Gastrocnemius medialis (tissue), 4 donors: ENCODE measurements around the gene EXOC7. TPM values are rescaled to one million over a fixed set of nuclear protein-coding genes. Genes with fewer than 3 reads are reported as not detected.

Experiments
- ATAC-seq, 2 donors: fragments of 150-250 bp; one replicate each; pipeline ENCODE4 v1.9.1; 2016
- DNase-seq, 2 donors: peaks; one replicate each; pipeline ENCODE4 v3.0.0-alpha.2; 2019
- H3K27ac ChIP-seq, 4 donors: fragments of 200-600 bp; sonication (generic); 1 replicate in 1 of 4; 2 replicates in 3 of 4; pipeline ENCODE4 v1.5.1; 2016 to 2018; ENCODE audit warnings: mild to moderate bottlenecking in 2 of 4, moderate library complexity in 1 of 4
- H3K27me3 ChIP-seq, 3 donors: fragments of 200-600 bp; sonication (generic) in 2 of 3; 1 replicate in 1 of 3; 2 replicates in 2 of 3; pipeline versions ENCODE4 v1.5.1 to v1.6.0; 2016 to 2019; ENCODE audit warnings: mild to moderate bottlenecking in 1 of 3, moderate library complexity in 1 of 3
- H3K36me3 ChIP-seq, 2 donors: fragments of 200-600 bp; sonication (generic) in 1 of 2; one replicate each; pipeline ENCODE4 v1.5.1; 2017 to 2018
- H3K4me1 ChIP-seq, 2 donors: fragments of 200-600 bp; sonication (generic) in 1 of 2; one replicate each; pipeline ENCODE4 v1.5.1; 2016 to 2017; ENCODE audit warnings: mild to moderate bottlenecking in 2 of 2
- H3K4me3 ChIP-seq, 4 donors: fragments of 200-600 bp; sonication (generic) in 3 of 4; 1 replicate in 1 of 4; 2 replicates in 3 of 4; pipeline ENCODE4 v1.5.1; 2016 to 2019; ENCODE audit warnings: mild to moderate bottlenecking in 2 of 4
- H3K9me3 ChIP-seq, 3 donors: fragments of 200-600 bp; sonication (generic) in 2 of 3; 1 replicate in 1 of 3; 2 replicates in 2 of 3; pipeline ENCODE4 v1.5.1; 2016 to 2019
- POLR2A ChIP-seq, 2 donors: fragments of 450-650 bp; IDR thresholded peaks; one replicate each; pipeline ENCODE4 v1.6.1; 2017; ENCODE audit warnings: antibody characterized with exemption in 2 of 2, mild to moderate bottlenecking in 2 of 2, moderate library complexity in 2 of 2
- in situ Hi-C, 4 donors: fragments of 200-750 bp; cut with MboI; loops; one replicate each; pipeline versions ENCODE4 v1.15.0 to v1.8.0; 2017; ENCODE audit warnings: low sequenced_read_pairs in 4 of 4
- intact Hi-C: fragments of 100-400 bp; cut with DNase I; formaldehyde crosslinking; loops from one replicate; pipeline ENCODE4 v1.15.1; 2023; ENCODE audit warnings: low total_unique reads
- total RNA-seq, 4 donors: library from RNA; depleted of rRNA; stranded (reverse); fragments of >200 nt; gene quantifications; one replicate each; pipeline versions ENCODE4 v1.1.0 to v1.2.3, GENCODE V29; 2016
- TF ChIP-seq, protein P1 (sequence below), 5 experiments: fragments of 450-650 bp in 3 of 5; fragments of 200-600 bp in 2 of 5; sonication (generic) in 2 of 5; IDR thresholded peaks in 4 of 5; conservative IDR thresholded peaks in 1 of 5; 1 replicate in 4 of 5; 2 replicates in 1 of 5; pipeline ENCODE4 v1.5.1; 2016 to 2019; ENCODE audit warnings: antibody characterized with exemption in 5 of 5, mild to moderate bottlenecking in 3 of 5, moderate library complexity in 3 of 5

Gene EXOC7
- total RNA-seq, 4 donors from 2014 or later, result 49.5 to 70.7 (median 53.9) TPM

GRCh38 chr17:76038050-76038449, 65.5 kb downstream of the EXOC7 start:
- DNase-seq (no peak), ATAC-seq (no peak)
- Histone ChIP-seq H3K36me3 (peaks cover 4 to 54% of the 10 kb centered on the region in 2 donors), H3K27me3 (no peaks in the 10 kb centered on the region), H3K4me1 (no peaks in the 10 kb centered on the region), H3K9me3 (no peaks in the 10 kb centered on the region), H3K27ac (no peak overlapping the region), H3K4me3 (no peak overlapping the region)
- intact Hi-C loops, result no loop called here
- in situ Hi-C loops, result no loop called here
- TF ChIP-seq, protein P1, sequence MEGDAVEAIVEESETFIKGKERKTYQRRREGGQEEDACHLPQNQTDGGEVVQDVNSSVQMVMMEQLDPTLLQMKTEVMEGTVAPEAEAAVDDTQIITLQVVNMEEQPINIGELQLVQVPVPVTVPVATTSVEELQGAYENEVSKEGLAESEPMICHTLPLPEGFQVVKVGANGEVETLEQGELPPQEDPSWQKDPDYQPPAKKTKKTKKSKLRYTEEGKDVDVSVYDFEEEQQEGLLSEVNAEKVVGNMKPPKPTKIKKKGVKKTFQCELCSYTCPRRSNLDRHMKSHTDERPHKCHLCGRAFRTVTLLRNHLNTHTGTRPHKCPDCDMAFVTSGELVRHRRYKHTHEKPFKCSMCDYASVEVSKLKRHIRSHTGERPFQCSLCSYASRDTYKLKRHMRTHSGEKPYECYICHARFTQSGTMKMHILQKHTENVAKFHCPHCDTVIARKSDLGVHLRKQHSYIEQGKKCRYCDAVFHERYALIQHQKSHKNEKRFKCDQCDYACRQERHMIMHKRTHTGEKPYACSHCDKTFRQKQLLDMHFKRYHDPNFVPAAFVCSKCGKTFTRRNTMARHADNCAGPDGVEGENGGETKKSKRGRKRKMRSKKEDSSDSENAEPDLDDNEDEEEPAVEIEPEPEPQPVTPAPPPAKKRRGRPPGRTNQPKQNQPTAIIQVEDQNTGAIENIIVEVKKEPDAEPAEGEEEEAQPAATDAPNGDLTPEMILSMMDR (IDR thresholded peaks at IDR 0.05 in 4 of 5, conservative IDR thresholded peaks at IDR 0.05 in 1 of 5), result no peak
- TF ChIP-seq POLR2A (IDR thresholded peaks at IDR 0.05), result no peak

GRCh38 chr17:76036497-76037261, 66.9 kb downstream of the EXOC7 start:
- TF ChIP-seq, protein P1 (IDR thresholded peaks at IDR 0.05 in 4 of 5, conservative IDR thresholded peaks at IDR 0.05 in 1 of 5), result no peak
- TF ChIP-seq POLR2A (IDR thresholded peaks at IDR 0.05), result no peak
- Histone ChIP-seq H3K4me3 (no peak overlapping the region), H3K4me1 (no peaks in the 10 kb centered on the region), H3K9me3 (no peaks in the 10 kb centered on the region), H3K27me3 (no peaks in the 10 kb centered on the region), H3K36me3 (peaks cover 4 to 40% of the 10 kb centered on the region in 2 donors), H3K27ac (no peak overlapping the region)
- ATAC-seq, result no peak
- intact Hi-C loops, result no loop called here
- DNase-seq, result no peak
- in situ Hi-C loops, result no loop called here

DNA sequence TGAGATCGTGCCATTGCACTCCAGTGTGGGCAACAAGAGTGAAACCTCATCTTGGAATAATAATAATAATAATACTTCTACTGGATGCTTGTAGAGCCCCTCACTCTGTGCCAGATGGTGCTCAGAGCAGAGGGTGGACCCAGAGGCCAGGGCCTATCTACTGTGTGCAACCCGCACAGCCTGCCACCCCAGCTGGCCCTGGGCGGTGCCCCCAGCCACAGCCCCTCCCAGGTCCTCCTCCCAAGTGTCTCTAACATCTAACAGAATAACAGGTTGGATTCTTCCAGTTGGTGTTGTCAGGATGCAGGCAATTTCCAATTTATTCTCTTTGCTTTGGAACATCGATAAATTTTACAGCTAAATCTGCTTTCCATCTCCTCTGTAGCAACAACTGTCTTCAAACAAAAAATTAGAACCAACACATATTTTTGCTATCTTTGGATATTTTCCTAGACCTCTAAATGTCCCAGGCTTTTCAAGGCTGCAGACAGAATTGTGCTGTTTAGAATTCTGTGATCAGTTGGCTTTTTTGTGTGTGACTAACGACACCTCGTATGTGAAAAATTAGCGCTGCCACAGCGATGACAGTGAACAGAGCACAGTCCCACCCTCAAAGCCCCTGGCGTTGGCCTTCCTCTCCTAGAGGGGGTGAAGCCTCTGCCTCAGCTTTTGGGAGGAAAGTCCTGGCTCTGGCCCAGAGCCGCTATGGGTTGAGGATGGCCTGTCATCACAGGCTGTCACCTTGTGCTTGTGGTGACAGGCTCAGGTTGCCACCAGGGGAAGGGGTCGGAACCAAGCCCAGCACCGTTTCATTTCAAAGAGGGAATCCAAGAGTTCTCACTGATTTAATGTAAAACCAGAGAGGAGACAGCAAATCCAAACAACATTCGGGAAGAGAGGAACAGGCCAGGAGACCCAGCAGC, 68.9 kb downstream of the EXOC7 start:
- no peak for DNase-seq
- Histone ChIP-seq H3K4me1 (no peaks in the 10 kb centered on the region), H3K27me3 (no peaks in the 10 kb centered on the region), H3K27ac (no peak overlapping the region), H3K4me3 (no peak overlapping the region), H3K9me3 (no peaks in the 10 kb centered on the region), H3K36me3 (peaks cover 0 to 20% of the 10 kb centered on the region in 2 donors)
- no peak for TF ChIP-seq POLR2A (IDR thresholded peaks at IDR 0.05)
- TF ChIP-seq, protein P1 (IDR thresholded peaks at IDR 0.05 in 4 of 5, conservative IDR thresholded peaks at IDR 0.05 in 1 of 5), result no peak
- no peak for ATAC-seq
- in situ Hi-C loops (no loop called here), intact Hi-C loops (no loop called here)

DNA sequence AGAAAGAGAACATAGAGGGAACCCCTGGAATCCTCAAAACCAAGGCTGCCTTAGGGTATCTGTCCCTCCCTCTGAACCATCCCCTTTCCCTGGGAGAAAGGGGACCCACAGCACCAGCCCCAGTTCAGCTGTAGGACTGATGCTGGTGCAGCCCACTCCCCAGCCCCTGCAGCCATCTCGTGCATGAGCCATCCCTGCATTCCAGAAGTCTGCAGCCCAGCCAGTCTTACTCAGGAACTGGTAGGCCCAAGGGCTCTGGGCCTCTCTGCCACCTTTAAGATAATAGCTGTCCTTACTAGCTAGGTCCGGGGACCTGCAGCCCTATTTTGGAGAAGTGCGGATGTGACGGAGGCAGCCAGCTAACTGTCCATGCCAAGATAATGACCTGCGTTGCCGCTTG, 70.4 kb downstream of the EXOC7 start:
- DNase-seq, result no peak
- Histone ChIP-seq H3K4me1 (no peaks in the 10 kb centered on the region), H3K4me3 (no peak overlapping the region), H3K36me3 (peaks cover 0 to 5% of the 10 kb centered on the region in 2 donors), H3K27ac (no peak overlapping the region), H3K27me3 (no peaks in the 10 kb centered on the region), H3K9me3 (no peaks in the 10 kb centered on the region)
- ATAC-seq, result no peak
- in situ Hi-C loops, result no loop called here
- intact Hi-C loops, result no loop called here
- TF ChIP-seq, protein P1 (IDR thresholded peaks at IDR 0.05 in 4 of 5, conservative IDR thresholded peaks at IDR 0.05 in 1 of 5), result no peak
- no peak for TF ChIP-seq POLR2A (IDR thresholded peaks at IDR 0.05)
